Ishikawa (cell line): ENCODE measurements around the gene SORBS2.

ENCODE experiments used
- EGR1 ChIP-seq: IDR thresholded peaks from 2 replicates; pipeline ENCODE4 v1.6.1; 2012
- FOXM1 ChIP-seq: IDR thresholded peaks from 2 replicates; pipeline ENCODE4 v1.6.1; 2012; ENCODE audit warnings: low read depth, borderline replicate concordance

GRCh38 chr4:185576962-185577950 lies 234.7 kb downstream of the SORBS2 start:
- TF ChIP-seq EGR1: no peak
- TF ChIP-seq FOXM1: no peak
